DND-41 (cell line): ENCODE data around the gene ABAT.

Source experiments
- EZH2 ChIP-seq: IDR thresholded peaks from 3 replicates; pipeline ENCODE4 v1.6.1; 2012; ENCODE audit warnings: borderline replicate concordance, low read depth, mild to moderate bottlenecking, moderate library complexity, low read length, inconsistent platforms; ENCODE audit not compliant: severe bottlenecking
- TF ChIP-seq, protein P1 (sequence below): IDR thresholded peaks from 2 replicates; pipeline ENCODE4 v1.5.1; 2012; ENCODE audit warnings: borderline replicate concordance, low read length, moderate library complexity, mild to moderate bottlenecking; ENCODE audit not compliant: poor library complexity, severe bottlenecking; ENCODE audit errors: extremely low read depth

DNA sequence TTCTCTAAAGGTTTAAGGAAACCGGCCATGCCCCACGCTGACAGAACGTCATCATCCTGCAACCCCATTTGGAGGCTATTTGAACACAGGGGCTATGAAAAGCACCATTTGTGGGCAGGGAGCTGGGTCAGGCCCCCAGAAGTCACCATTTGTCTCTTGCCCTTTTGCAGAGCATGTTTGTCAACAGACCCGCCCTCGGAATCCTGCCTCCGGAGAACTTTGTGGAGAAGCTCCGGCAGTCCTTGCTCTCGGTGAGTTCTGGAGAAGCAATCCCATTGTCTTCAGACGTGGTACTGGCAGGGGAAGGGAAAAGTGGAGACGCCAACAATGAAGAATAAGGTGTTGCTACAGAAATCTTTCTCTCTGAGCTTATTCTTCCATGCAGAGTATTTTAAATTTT lies 89.5 kb downstream of the ABAT start:
- TF ChIP-seq, protein P1, sequence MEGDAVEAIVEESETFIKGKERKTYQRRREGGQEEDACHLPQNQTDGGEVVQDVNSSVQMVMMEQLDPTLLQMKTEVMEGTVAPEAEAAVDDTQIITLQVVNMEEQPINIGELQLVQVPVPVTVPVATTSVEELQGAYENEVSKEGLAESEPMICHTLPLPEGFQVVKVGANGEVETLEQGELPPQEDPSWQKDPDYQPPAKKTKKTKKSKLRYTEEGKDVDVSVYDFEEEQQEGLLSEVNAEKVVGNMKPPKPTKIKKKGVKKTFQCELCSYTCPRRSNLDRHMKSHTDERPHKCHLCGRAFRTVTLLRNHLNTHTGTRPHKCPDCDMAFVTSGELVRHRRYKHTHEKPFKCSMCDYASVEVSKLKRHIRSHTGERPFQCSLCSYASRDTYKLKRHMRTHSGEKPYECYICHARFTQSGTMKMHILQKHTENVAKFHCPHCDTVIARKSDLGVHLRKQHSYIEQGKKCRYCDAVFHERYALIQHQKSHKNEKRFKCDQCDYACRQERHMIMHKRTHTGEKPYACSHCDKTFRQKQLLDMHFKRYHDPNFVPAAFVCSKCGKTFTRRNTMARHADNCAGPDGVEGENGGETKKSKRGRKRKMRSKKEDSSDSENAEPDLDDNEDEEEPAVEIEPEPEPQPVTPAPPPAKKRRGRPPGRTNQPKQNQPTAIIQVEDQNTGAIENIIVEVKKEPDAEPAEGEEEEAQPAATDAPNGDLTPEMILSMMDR, result no peak
- no peak for TF ChIP-seq EZH2
